ENCODE measurements around the gene DST.

DNA sequence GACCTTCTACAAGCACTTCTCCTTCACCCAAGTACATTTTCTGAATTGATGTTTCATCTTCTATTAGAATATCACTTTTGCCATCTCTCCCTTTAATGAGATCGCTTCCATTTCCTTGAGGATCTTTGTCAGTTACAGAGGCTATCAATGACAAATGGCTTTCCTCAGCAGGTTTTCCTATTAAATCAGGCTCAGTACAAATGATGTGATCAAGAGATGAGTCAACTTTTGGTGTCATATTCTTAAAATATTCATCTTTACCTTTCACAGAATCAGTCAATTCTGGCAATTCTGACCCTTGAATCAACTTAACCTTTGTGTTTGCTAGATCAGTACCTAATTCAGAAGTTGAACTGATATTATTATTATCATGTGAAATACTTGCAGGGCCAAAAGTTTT is 37.3 kb downstream of the DST start:
- TF ChIP-seq RXRA (IDR thresholded peaks at IDR 0.05; ENCODE audit: borderline replicate concordance, low read depth) (no peak), GABPA (IDR thresholded peaks at IDR 0.05; ENCODE audit: low read depth) (no peak), REST (IDR thresholded peaks at IDR 0.05; ENCODE audit: low read depth, low read length) (no peak), RCOR1 (IDR thresholded peaks at IDR 0.05; ENCODE audit: low read length) (no peak), TAF1 (IDR thresholded peaks at IDR 0.05; ENCODE audit: borderline replicate concordance, low read depth, low read length) (no peak), ZBTB33 (IDR thresholded peaks at IDR 0.05; ENCODE audit: borderline replicate concordance, low read depth) (no peak), FOXM1 (IDR thresholded peaks at IDR 0.05; ENCODE audit: low read depth) (no peak), RFX5 (IDR thresholded peaks at IDR 0.05; ENCODE audit: low read length) (no peak), YY1 (IDR thresholded peaks at IDR 0.05; ENCODE audit: low read depth) (no peak), SIN3A (IDR thresholded peaks at IDR 0.05; ENCODE audit: borderline replicate concordance, low read depth, low read length) (no peak), RAD21 (IDR thresholded peaks at IDR 0.05; ENCODE audit: low read length) (no peak)
- TF ChIP-seq, protein P1, sequence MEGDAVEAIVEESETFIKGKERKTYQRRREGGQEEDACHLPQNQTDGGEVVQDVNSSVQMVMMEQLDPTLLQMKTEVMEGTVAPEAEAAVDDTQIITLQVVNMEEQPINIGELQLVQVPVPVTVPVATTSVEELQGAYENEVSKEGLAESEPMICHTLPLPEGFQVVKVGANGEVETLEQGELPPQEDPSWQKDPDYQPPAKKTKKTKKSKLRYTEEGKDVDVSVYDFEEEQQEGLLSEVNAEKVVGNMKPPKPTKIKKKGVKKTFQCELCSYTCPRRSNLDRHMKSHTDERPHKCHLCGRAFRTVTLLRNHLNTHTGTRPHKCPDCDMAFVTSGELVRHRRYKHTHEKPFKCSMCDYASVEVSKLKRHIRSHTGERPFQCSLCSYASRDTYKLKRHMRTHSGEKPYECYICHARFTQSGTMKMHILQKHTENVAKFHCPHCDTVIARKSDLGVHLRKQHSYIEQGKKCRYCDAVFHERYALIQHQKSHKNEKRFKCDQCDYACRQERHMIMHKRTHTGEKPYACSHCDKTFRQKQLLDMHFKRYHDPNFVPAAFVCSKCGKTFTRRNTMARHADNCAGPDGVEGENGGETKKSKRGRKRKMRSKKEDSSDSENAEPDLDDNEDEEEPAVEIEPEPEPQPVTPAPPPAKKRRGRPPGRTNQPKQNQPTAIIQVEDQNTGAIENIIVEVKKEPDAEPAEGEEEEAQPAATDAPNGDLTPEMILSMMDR (IDR thresholded peaks at IDR 0.05), result no peak

Data from SK-N-SH (cell line).